SK-N-SH (cell line): ENCODE measurements around the gene TENT5A. TPM values are rescaled to one million over a fixed set of nuclear protein-coding genes. Genes with fewer than 3 reads are reported as not detected.

Experiments used
- CTCF ChIA-PET: fragments of 300-600, 350-600 bp; formaldehyde crosslinking; extraction: SDS; loops from one replicate; lab custom pipeline; 2021; lab: Yijun Ruan, JAX
- POLR2A ChIA-PET: fragments of 350-600 bp; sonication (Branson Sonifier 250); formaldehyde crosslinking; extraction: SDS; loops from one replicate; lab custom pipeline; 2020; ENCODE audit warnings: antibody characterized with exemption, inconsistent platforms; lab: Yijun Ruan, JAX
- DNase-seq: peaks from one replicate; pipeline ENCODE4 v3.0.0; 2012
- H2AFZ ChIP-seq: fragments of 200-600 bp; sonication (generic); 2 replicates; pipeline ENCODE4 v1.8.1; 2016; ENCODE audit warnings: antibody characterized with exemption, mild to moderate bottlenecking, low read depth
- H3F3A ChIP-seq: fragments of 200-600 bp; sonication (generic); replicated peaks from 2 replicates; pipeline ENCODE3; 2016; ENCODE audit warnings: antibody characterized with exemption, mild to moderate bottlenecking; ENCODE audit not compliant: insufficient read depth
- H3K27ac ChIP-seq, 2 experiments: fragments of 200-500 bp in 1 of 2; fragments of 200-600 bp in 1 of 2; sonication (Bioruptor generic) in 1 of 2; sonication (generic), shearing (Covaris generic) in 1 of 2; 2 replicates each; pipeline versions ENCODE4 v1.5.1 to v1.6.1; 2014 to 2016; ENCODE audit warnings: low read depth in 2 of 2, inconsistent platforms in 1 of 2, low read length in 1 of 2, mild to moderate bottlenecking in 1 of 2, mixed read lengths in 1 of 2
- H3K27me3 ChIP-seq: fragments of 200-600 bp; sonication (generic), shearing (Covaris generic); 2 replicates; pipeline ENCODE4 v1.6.1; 2016; ENCODE audit warnings: mixed run types; ENCODE audit not compliant: insufficient read depth
- H3K36me3 ChIP-seq, 2 experiments: fragments of 200-500 bp in 1 of 2; fragments of 200-600 bp in 1 of 2; sonication (Bioruptor generic) in 1 of 2; sonication (generic) in 1 of 2; replicated peaks in 1 of 2; 2 replicates each; pipeline versions ENCODE3 to v1.5.1; 2014 to 2016; ENCODE audit warnings: low read length in 1 of 2, mild to moderate bottlenecking in 1 of 2; ENCODE audit not compliant: insufficient read depth in 2 of 2, control insufficient read depth in 1 of 2
- H3K4me1 ChIP-seq, 2 experiments: fragments of 200-500 bp in 1 of 2; fragments of 200-600 bp in 1 of 2; sonication (Bioruptor generic) in 1 of 2; sonication (generic), shearing (Covaris generic) in 1 of 2; 2 replicates each; pipeline versions ENCODE4 v1.5.1 to v1.6.1; 2014 to 2016; ENCODE audit warnings: low read depth in 1 of 2, low read length in 1 of 2, mixed run types in 1 of 2; ENCODE audit not compliant: insufficient read depth in 2 of 2, control insufficient read depth in 1 of 2
- H3K4me2 ChIP-seq: fragments of 200-600 bp; sonication (generic), shearing (Covaris generic); 2 replicates; pipeline ENCODE4 v1.6.1; 2017; ENCODE audit warnings: mixed run types
- H3K4me3 ChIP-seq, 2 experiments: fragments of 200-500 bp in 1 of 2; fragments of 200-600 bp in 1 of 2; sonication (Bioruptor generic) in 1 of 2; sonication (generic), shearing (Covaris generic) in 1 of 2; 2 replicates each; pipeline versions ENCODE4 v1.5.1 to v1.8.1; 2014 to 2016; ENCODE audit warnings: low read depth in 2 of 2, inconsistent platforms in 1 of 2, low read length in 1 of 2, mild to moderate bottlenecking in 1 of 2, mixed read lengths in 1 of 2, moderate library complexity in 1 of 2
- H3K79me2 ChIP-seq: fragments of 200-600 bp; sonication (generic); 2 replicates; pipeline ENCODE4 v1.8.1; 2017; ENCODE audit warnings: mild to moderate bottlenecking; ENCODE audit not compliant: insufficient read depth
- H3K9ac ChIP-seq: fragments of 200-600 bp; sonication (generic); 2 replicates; pipeline ENCODE4 v1.6.1; 2017; ENCODE audit warnings: mixed run types
- H3K9me2 ChIP-seq: fragments of 200-600 bp; sonication (generic); 2 replicates; pipeline ENCODE4 v1.6.1; 2017; ENCODE audit warnings: mixed run types
- H3K9me3 ChIP-seq: fragments of 200-600 bp; sonication (generic); 2 replicates; pipeline ENCODE4 v1.6.1; 2017; ENCODE audit warnings: mixed run types, mild to moderate bottlenecking, moderate library complexity
- H4K20me1 ChIP-seq: fragments of 200-600 bp; sonication (generic); 2 replicates; pipeline ENCODE4 v1.6.1; 2017; ENCODE audit warnings: mild to moderate bottlenecking, mixed run types; ENCODE audit not compliant: insufficient read depth
- ELF1 ChIP-seq: IDR thresholded peaks from 2 replicates; pipeline ENCODE4 v1.4.0; 2012
- EP300 ChIP-seq, 2 experiments: IDR thresholded peaks; 2 replicates each; pipeline versions ENCODE4 v1.4.0 to v1.6.1; 2012; ENCODE audit warnings: borderline replicate concordance in 1 of 2, low read depth in 1 of 2, low read length in 1 of 2
- EZH2phosphoT487 ChIP-seq: fragments of 200-600 bp; sonication (generic); IDR thresholded peaks from 2 replicates; pipeline ENCODE4 v1.6.1; 2017; ENCODE audit warnings: low read depth, mixed run types, mild to moderate bottlenecking, antibody characterized with exemption, moderate library complexity, borderline replicate concordance
- FOSL2 ChIP-seq: IDR thresholded peaks from 2 replicates; pipeline ENCODE4 v1.4.0; 2012; ENCODE audit warnings: low read depth, mild to moderate bottlenecking, moderate library complexity, borderline replicate concordance
- FOXJ3 ChIP-seq: sonication (generic); formaldehyde crosslinking; IDR thresholded peaks from 2 replicates; pipeline ENCODE4 v1.5.1; 2020; ENCODE audit warnings: mild to moderate bottlenecking, missing genetic modification reagents
- FOXM1 ChIP-seq: IDR thresholded peaks from 2 replicates; pipeline ENCODE4 v1.4.0; 2012; ENCODE audit warnings: low read depth, mild to moderate bottlenecking
- GATA2 ChIP-seq: sonication (generic); formaldehyde crosslinking; IDR thresholded peaks from 2 replicates; pipeline ENCODE4 v1.5.0; 2020; ENCODE audit warnings: mild to moderate bottlenecking, missing genetic modification reagents
- JUND ChIP-seq: IDR thresholded peaks from 2 replicates; pipeline ENCODE4 v1.4.0; 2012
- MEF2A ChIP-seq: IDR thresholded peaks from 2 replicates; pipeline ENCODE4 v1.4.0; 2012; ENCODE audit warnings: low read depth, borderline replicate concordance
- MXI1 ChIP-seq: IDR thresholded peaks from 2 replicates; pipeline ENCODE4 v1.6.1; 2012; ENCODE audit warnings: mild to moderate bottlenecking, low read depth, low read length, improper control_type of control experiment
- NRF1 ChIP-seq: IDR thresholded peaks from 2 replicates; pipeline ENCODE4 v1.6.1; 2012; ENCODE audit warnings: low read depth, mild to moderate bottlenecking, low read length
- POLR2AphosphoS5 ChIP-seq: IDR thresholded peaks from 2 replicates; pipeline ENCODE4 v1.6.1; 2012; ENCODE audit warnings: low read depth, low read length
- RAD21 ChIP-seq: IDR thresholded peaks from 2 replicates; pipeline ENCODE4 v1.6.1; 2012; ENCODE audit warnings: mild to moderate bottlenecking, low read length
- RCOR1 ChIP-seq: fragments of 150-350 bp; IDR thresholded peaks from 2 replicates; pipeline ENCODE4 v1.6.1; 2017; ENCODE audit warnings: antibody characterized with exemption, low read length
- REST ChIP-seq: IDR thresholded peaks from 2 replicates; pipeline ENCODE4 v1.6.1; 2012; ENCODE audit warnings: mild to moderate bottlenecking, low read depth, low read length, moderate library complexity
- RFX5 ChIP-seq: IDR thresholded peaks from 2 replicates; pipeline ENCODE4 v1.6.1; 2012; ENCODE audit warnings: mild to moderate bottlenecking, improper control_type of control experiment, low read length
- RXRA ChIP-seq: IDR thresholded peaks from 2 replicates; pipeline ENCODE4 v1.4.0; 2012; ENCODE audit warnings: low read depth, mild to moderate bottlenecking, borderline replicate concordance
- SIN3A ChIP-seq: IDR thresholded peaks from 2 replicates; pipeline ENCODE4 v1.6.1; 2012; ENCODE audit warnings: low read depth, mild to moderate bottlenecking, low read length, moderate library complexity, borderline replicate concordance
- TCF12 ChIP-seq: IDR thresholded peaks from 2 replicates; pipeline ENCODE4 v1.4.0; 2012
- USF1 ChIP-seq: IDR thresholded peaks from 2 replicates; pipeline ENCODE4 v1.4.0; 2012; ENCODE audit warnings: low read depth, borderline replicate concordance
- USF2 ChIP-seq: fragments of 150-350 bp; IDR thresholded peaks from 2 replicates; pipeline ENCODE4 v1.6.1; 2017; ENCODE audit warnings: antibody characterized with exemption, low read length, low read depth, borderline replicate concordance
- YY1 ChIP-seq: IDR thresholded peaks from 2 replicates; pipeline ENCODE4 v1.4.0; 2012; ENCODE audit warnings: low read depth, mild to moderate bottlenecking
- WGBS: methylation state at CpG from one replicate; pipeline ENCODE4 v1.1.6; 2017; ENCODE audit warnings: low lambda C conversion rate; 5-methylcytosine and 5-hydroxymethylcytosine counted together
- polyA plus RNA-seq, 3 experiments: library from polyadenylated mRNA; depleted of rRNA; stranded (reverse); fragments of >200 nt; gene quantifications; 2 replicates each; pipeline ENCODE4 v1.2.3, GENCODE V29; 2012

TENT5A gene
- polyA plus RNA-seq, 1 of the 3 experiments (the other 2 are of a cell fraction) = 4.9 TPM

GRCh38 chr6:81708113-81708699 lies 44.3 kb downstream of the TENT5A start:
- TF ChIP-seq GATA2 (CRISPR knock-in tag) (no peak), RFX5 (no peak), FOSL2 (no peak), FOXM1 (no peak), REST (no peak), TCF12 (no peak), SIN3A (no peak), ELF1 (no peak), EP300 (IDR thresholded peaks at IDR 0.05; ENCODE audit: borderline replicate concordance in 1 of 2, low read depth in 1 of 2, low read length in 1 of 2) (no peak), POLR2AphosphoS5 (no peak)
- Histone ChIP-seq H3F3A (peaks cover 3% of the 10 kb centered on the region), H3K4me1 (peaks cover 0 to 22% of the 10 kb centered on the region in 2 experiments; a peak in 1 of 4 replicates), H3K9me3 (no peaks in the 10 kb centered on the region), H3K9me2 (no peaks in the 10 kb centered on the region), H3K4me2 (no peak overlapping the region), H3K9ac (no peak overlapping the region), H3K36me3 (no peaks in the 10 kb centered on the region), H3K79me2 (no peaks in the 10 kb centered on the region), H3K27me3 (no peaks in the 10 kb centered on the region), H3K4me3 (no peak overlapping the region), H4K20me1 (no peaks in the 10 kb centered on the region), H3K27ac (peak overlapping the region in 1 of 2 experiments; percentile 35; a peak in 1 of 4 replicates), H2AFZ (no peak overlapping the region)
- 47% methylated on average over 5 of the region's 5 CpGs for WGBS
- POLR2A ChIA-PET = no interaction called here
- CTCF ChIA-PET = interaction anchor here (1.0 kb wide), 1 partner anchor 11 kb away, joined by 3 read pairs; no protein-coding TSS in a partner anchor
- DNase-seq = no peak

GRCh38 chr6:81704700-81705099 lies 47.8 kb downstream of the TENT5A start:
- no peak overlapping the region for H2AFZ ChIP-seq
- ChIA-PET CTCF (no interaction called here), POLR2A (no interaction called here)

More at GRCh38 chr6:81704700-81705099, 47.8 kb downstream of the TENT5A start:
- no peak overlapping the region for H3K4me2 ChIP-seq
- no peaks in the 10 kb centered on the region for H3K36me3 ChIP-seq
- no peak for DNase-seq
- no peak overlapping the region for H3K27ac ChIP-seq
- H3K9me2 ChIP-seq = no peaks in the 10 kb centered on the region
- H3K9me3 ChIP-seq = no peaks in the 10 kb centered on the region
- H3K27me3 ChIP-seq = no peaks in the 10 kb centered on the region
- H3K9ac ChIP-seq = no peak overlapping the region
- peaks cover 3% of the 10 kb centered on the region for H3F3A ChIP-seq
- H3K79me2 ChIP-seq = no peaks in the 10 kb centered on the region
- TF ChIP-seq POLR2AphosphoS5 (no peak), USF2 (no peak), YY1 (no peak), USF1 (no peak), MEF2A (no peak), RCOR1 (no peak), EZH2phosphoT487 (no peak), FOSL2 (no peak), RFX5 (no peak), TCF12 (no peak), NRF1 (no peak), FOXJ3 (no peak), JUND (no peak), RAD21 (no peak), ELF1 (no peak), SIN3A (no peak), RXRA (no peak), MXI1 (no peak), FOXM1 (no peak)
- peaks cover 0 to 30% of the 10 kb centered on the region in 2 experiments; a peak in 1 of 4 replicates for H3K4me1 ChIP-seq
- H3K4me3 ChIP-seq = no peak overlapping the region
- no peaks in the 10 kb centered on the region for H4K20me1 ChIP-seq
